ENCODE measurements around the gene WDR11. TPM values are rescaled to one million over a fixed set of nuclear protein-coding genes. Genes with fewer than 3 reads are reported as not detected.

The WDR11 gene
- total RNA-seq, 1 experiment from 2014 or later: 48.7 TPM

DNA sequence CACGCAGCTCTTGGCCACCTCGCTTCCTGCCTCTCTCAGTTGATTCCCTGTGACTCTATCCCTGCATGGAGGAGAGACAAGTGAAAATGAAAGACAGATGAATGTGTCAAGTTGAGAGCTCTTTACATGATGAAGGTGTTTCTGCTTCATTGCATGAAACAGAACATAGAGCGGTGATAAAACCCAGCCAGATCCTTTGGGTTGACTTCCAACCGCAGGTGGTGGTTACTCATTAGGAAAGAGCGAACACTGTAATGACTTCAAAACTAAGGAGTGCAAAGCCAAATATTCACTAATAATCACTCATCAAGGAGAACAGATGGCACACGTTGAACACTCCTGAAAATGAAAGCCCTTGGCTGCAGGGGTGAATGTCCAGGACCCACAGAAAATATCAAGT lies 31.8 kb upstream of the WDR11 start:
- no peak overlapping the region for H2BK15ac ChIP-seq (ENCODE audit: low read depth, low read length)
- H3K4me1 Mint-ChIP-seq: peaks cover 12 to 14% of the 10 kb centered on the region in 2 experiments

More for the DNA sequence above, 31.8 kb upstream of the WDR11 start:
- H4K5ac ChIP-seq (ENCODE audit: insufficient read length, low read depth, low read length): no peak overlapping the region
- no peak overlapping the region for H2AFZ ChIP-seq (ENCODE audit: low read length)
- no peak overlapping the region for H3K27ac ChIP-seq (ENCODE audit: insufficient read length, low read depth, low read length)
- no peak overlapping the region for H3K4me3 Mint-ChIP-seq
- no peak overlapping the region for H4K91ac ChIP-seq (ENCODE audit: insufficient read length, low read depth, low read length)
- H3K4me2 ChIP-seq (ENCODE audit: insufficient read depth, insufficient read length, low read length): no peak overlapping the region
- no CpG with 5 or more reads among the region's 6 CpGs for WGBS (ENCODE audit: extremely low coverage, insufficient read length, low lambda C conversion rate)
- H2BK120ac ChIP-seq (ENCODE audit: low read depth, low read length, poor library complexity, severe bottlenecking): no peak overlapping the region
- H3K27me3 Mint-ChIP-seq (ENCODE audit: low read depth): no peaks in the 10 kb centered on the region
- no peak overlapping the region for H4K8ac ChIP-seq (replicated peaks; ENCODE audit: insufficient read length, low read depth, low read length)
- no peak overlapping the region for H3K18ac ChIP-seq (ENCODE audit: insufficient read length, low read depth, low read length)
- H3K9me3 ChIP-seq (ENCODE audit: control insufficient read depth, low read depth, low read length): no peaks in the 10 kb centered on the region
- H2BK5ac ChIP-seq (ENCODE audit: insufficient read length, low read length): no peak overlapping the region
- H3K27ac Mint-ChIP-seq: no peak overlapping the region
- no peak overlapping the region for H3K23ac ChIP-seq (ENCODE audit: insufficient read length, low read depth, low read length)
- TF ChIP-seq, protein P1, sequence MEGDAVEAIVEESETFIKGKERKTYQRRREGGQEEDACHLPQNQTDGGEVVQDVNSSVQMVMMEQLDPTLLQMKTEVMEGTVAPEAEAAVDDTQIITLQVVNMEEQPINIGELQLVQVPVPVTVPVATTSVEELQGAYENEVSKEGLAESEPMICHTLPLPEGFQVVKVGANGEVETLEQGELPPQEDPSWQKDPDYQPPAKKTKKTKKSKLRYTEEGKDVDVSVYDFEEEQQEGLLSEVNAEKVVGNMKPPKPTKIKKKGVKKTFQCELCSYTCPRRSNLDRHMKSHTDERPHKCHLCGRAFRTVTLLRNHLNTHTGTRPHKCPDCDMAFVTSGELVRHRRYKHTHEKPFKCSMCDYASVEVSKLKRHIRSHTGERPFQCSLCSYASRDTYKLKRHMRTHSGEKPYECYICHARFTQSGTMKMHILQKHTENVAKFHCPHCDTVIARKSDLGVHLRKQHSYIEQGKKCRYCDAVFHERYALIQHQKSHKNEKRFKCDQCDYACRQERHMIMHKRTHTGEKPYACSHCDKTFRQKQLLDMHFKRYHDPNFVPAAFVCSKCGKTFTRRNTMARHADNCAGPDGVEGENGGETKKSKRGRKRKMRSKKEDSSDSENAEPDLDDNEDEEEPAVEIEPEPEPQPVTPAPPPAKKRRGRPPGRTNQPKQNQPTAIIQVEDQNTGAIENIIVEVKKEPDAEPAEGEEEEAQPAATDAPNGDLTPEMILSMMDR (conservative IDR thresholded peaks at IDR 0.05): no peak
- no peak overlapping the region for H2BK12ac ChIP-seq (ENCODE audit: insufficient read length, low read depth, low read length)
- no peak overlapping the region for H3T11ph ChIP-seq (ENCODE audit: low read length)
- H3K27me3 ChIP-seq (ENCODE audit: insufficient read depth, low read length): no peaks in the 10 kb centered on the region
- H4K20me1 ChIP-seq (ENCODE audit: control insufficient read depth, insufficient read depth, insufficient read length): no peaks in the 10 kb centered on the region
- DNase-seq: no peak
- H3K14ac ChIP-seq (ENCODE audit: insufficient read depth, low read length): no peak overlapping the region
- no peaks in the 10 kb centered on the region for H3K9me3 Mint-ChIP-seq
- no peak overlapping the region for H2AK5ac ChIP-seq (ENCODE audit: insufficient read length, low read length)
- H3K56ac ChIP-seq (ENCODE audit: insufficient read length, low read depth, low read length): no peak overlapping the region
- H3K79me1 ChIP-seq (ENCODE audit: insufficient read depth, low read depth, low read length, poor library complexity, severe bottlenecking): no peaks in the 10 kb centered on the region
- H3K9ac ChIP-seq (ENCODE audit: extremely low read depth, insufficient read length, low read length): no peak overlapping the region
- H3K79me2 ChIP-seq (ENCODE audit: insufficient read depth, low read length): no peaks in the 10 kb centered on the region
- no peaks in the 10 kb centered on the region for H3K36me3 Mint-ChIP-seq (ENCODE audit: insufficient read depth in 1 of 3, low read depth in 3 of 3)
- H3K4ac ChIP-seq (ENCODE audit: low read depth, low read length): no peak overlapping the region
- H2BK20ac ChIP-seq (ENCODE audit: low read depth, low read length, poor library complexity, severe bottlenecking): no peak overlapping the region
- no peaks in the 10 kb centered on the region for H3K4me1 ChIP-seq (ENCODE audit: insufficient read depth, low read length)
- no peaks in the 10 kb centered on the region for H3K23me2 ChIP-seq (ENCODE audit: insufficient read length, low read depth, low read length, poor library complexity, severe bottlenecking)
